ENCODE data around the gene CXCR1.

- TF ChIP-seq CTCF (conservative IDR thresholded peaks at IDR 0.05): no peak
- no peak for TF ChIP-seq ZFX (IDR thresholded peaks at IDR 0.05)
These were observed 35.9 kb downstream of the CXCR1 start for GRCh38 chr2:218130822-218131221.

Measured in C4-2B (cell line).